ENCODE data around the gene KIAA0232.
"Not testable (repeated sequence)": the region's sequence is repeated elsewhere in the genome, so short reads cannot be mapped to it uniquely, and the experiment has no call there.

The KIAA0232 gene

GRCh38 chr4:6812766-6813165, 30.2 kb downstream of the KIAA0232 start:
- FAIRE-seq: no peak

GRCh38 chr4:6813725-6814124, 31.2 kb downstream of the KIAA0232 start:
- no peak for FAIRE-seq

GRCh38 chr4:6815029-6815836, 32.7 kb downstream of the KIAA0232 start:
- FAIRE-seq: no peak

- no peak for FAIRE-seq
These were observed 36.8 kb downstream of the KIAA0232 start for GRCh38 chr4:6819295-6819694.

- no peak for FAIRE-seq
These were observed 38.2 kb downstream of the KIAA0232 start for GRCh38 chr4:6820695-6821094.

GRCh38 chr4:6824071-6824470, 41.5 kb downstream of the KIAA0232 start:
- no peak for FAIRE-seq

GRCh38 chr4:6824772-6825402, 42.4 kb downstream of the KIAA0232 start:
- FAIRE-seq: no peak

- FAIRE-seq: no peak
These were observed 42.9 kb downstream of the KIAA0232 start for GRCh38 chr4:6825403-6825802.

GRCh38 chr4:6826781-6827508, 44.4 kb downstream of the KIAA0232 start:
- no peak for FAIRE-seq

- no peak for FAIRE-seq
These were observed 46.6 kb downstream of the KIAA0232 start for GRCh38 chr4:6829086-6829485.

- no peak for FAIRE-seq
These were observed 52.3 kb downstream of the KIAA0232 start for GRCh38 chr4:6834867-6835266.

GRCh38 chr4:6835616-6836015, 53.1 kb downstream of the KIAA0232 start:
- FAIRE-seq: not testable (repeated sequence)

GRCh38 chr4:6837106-6837505, 54.6 kb downstream of the KIAA0232 start:
- FAIRE-seq: not testable (repeated sequence)

GRCh38 chr4:6839579-6839978, 57.1 kb downstream of the KIAA0232 start:
- no peak for FAIRE-seq

- FAIRE-seq: no peak
These were observed 57.8 kb downstream of the KIAA0232 start for GRCh38 chr4:6840062-6840976.

- FAIRE-seq: no peak
These were observed 62.5 kb downstream of the KIAA0232 start for GRCh38 chr4:6845027-6845426.

- FAIRE-seq: no peak
These were observed 63.0 kb downstream of the KIAA0232 start for GRCh38 chr4:6845574-6845973.

GRCh38 chr4:6847178-6847577, 64.7 kb downstream of the KIAA0232 start:
- FAIRE-seq: no peak

- FAIRE-seq: no peak
These were observed 66.3 kb downstream of the KIAA0232 start for GRCh38 chr4:6848717-6849305.

- FAIRE-seq: no peak
These were observed 67.2 kb downstream of the KIAA0232 start for GRCh38 chr4:6849691-6850090.

GRCh38 chr4:6851431-6851830, 68.9 kb downstream of the KIAA0232 start:
- FAIRE-seq: no peak

GRCh38 chr4:6851962-6852361, 69.4 kb downstream of the KIAA0232 start:
- FAIRE-seq: no peak
